ENCODE results near the gene UBE3C.

The UBE3C gene

DNA sequence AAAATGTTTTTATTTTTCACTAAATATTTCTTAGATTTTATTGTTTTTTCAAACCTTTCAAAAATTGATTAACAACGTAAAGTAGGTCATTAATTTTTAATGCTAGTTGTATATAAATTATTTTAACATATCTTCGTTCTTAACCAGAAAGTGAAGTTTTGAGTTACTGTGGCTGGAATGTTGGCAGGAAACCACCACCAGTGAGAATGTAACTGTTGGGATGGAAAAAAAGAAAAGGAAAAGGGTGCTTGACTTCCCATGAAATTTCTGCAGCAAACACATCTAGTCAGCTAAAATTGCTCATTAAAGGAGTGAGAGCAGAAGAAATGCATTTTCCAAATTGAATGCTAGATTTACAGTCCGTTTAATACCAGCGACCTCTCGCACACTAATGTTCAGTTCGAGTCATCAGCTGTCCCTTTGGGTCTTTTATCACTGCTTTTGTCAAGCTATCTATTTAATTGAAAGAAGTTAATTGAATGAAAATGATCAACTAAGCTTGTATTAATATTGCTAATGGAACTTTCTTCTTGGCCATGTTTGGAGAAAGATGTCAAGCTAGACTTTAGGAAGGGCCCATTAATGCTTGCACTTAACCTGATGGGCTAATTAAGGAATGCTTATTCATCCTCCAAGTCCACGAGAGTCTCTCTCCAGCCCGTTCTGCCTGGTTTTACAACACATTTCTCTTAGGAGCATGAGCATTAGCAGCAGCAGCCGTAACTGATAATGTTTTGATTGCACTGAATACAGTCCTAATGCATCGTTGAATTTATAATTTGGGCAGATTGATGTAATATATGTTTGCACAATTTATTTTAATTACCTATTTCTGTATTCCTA is 70.1 kb downstream of the UBE3C start:
- TF ChIP-seq, protein P1, sequence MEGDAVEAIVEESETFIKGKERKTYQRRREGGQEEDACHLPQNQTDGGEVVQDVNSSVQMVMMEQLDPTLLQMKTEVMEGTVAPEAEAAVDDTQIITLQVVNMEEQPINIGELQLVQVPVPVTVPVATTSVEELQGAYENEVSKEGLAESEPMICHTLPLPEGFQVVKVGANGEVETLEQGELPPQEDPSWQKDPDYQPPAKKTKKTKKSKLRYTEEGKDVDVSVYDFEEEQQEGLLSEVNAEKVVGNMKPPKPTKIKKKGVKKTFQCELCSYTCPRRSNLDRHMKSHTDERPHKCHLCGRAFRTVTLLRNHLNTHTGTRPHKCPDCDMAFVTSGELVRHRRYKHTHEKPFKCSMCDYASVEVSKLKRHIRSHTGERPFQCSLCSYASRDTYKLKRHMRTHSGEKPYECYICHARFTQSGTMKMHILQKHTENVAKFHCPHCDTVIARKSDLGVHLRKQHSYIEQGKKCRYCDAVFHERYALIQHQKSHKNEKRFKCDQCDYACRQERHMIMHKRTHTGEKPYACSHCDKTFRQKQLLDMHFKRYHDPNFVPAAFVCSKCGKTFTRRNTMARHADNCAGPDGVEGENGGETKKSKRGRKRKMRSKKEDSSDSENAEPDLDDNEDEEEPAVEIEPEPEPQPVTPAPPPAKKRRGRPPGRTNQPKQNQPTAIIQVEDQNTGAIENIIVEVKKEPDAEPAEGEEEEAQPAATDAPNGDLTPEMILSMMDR (IDR thresholded peaks at IDR 0.05; ENCODE audit: borderline replicate concordance, insufficient read depth, low read depth, low read length): no peak
- H3K4me3 ChIP-seq (ENCODE audit: low read depth, low read length): no peak overlapping the region

DNA sequence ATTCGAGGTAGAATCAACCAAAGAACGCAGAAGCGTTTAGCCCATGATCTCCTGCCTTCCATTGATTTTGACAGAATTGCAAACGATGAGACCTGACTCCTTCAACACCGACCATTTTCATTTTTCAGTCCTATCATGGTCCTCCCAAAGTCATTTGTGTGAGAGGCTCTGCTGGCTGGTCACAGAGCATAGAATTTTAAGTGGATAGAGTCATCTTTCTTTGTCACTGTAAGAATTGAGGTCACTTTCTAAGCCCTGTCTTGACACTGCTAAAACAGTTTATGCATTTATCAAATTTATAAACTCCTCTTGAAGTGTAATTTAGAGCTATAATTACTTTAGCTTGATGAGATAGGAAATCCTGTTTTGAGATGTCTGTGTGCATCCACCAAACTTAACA is 72.0 kb downstream of the UBE3C start:
- TF ChIP-seq, protein P1 (IDR thresholded peaks at IDR 0.05; ENCODE audit: borderline replicate concordance, insufficient read depth, low read depth, low read length): no peak
- H3K4me3 ChIP-seq (ENCODE audit: low read depth, low read length): no peak overlapping the region

DNA sequence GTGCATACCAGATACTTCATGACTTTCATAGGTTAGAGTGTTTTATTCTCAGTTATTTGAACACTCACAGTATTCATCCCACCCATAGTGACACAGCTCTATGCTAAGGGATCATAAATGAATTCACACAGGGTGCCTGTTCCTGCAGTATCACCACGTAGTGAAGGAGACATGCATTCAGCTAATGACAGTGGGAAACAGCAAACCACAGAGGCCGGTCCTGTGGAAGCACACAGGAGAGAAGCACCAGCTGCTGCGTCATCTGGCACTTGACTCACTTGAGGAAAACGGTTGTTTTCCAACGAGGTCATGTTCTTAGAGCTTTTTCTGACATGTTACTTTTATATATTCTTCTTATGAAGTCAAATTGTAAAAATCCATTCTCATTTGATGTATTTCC is 73.0 kb downstream of the UBE3C start:
- H3K4me3 ChIP-seq (ENCODE audit: low read depth, low read length): no peak overlapping the region
- TF ChIP-seq, protein P1 (IDR thresholded peaks at IDR 0.05; ENCODE audit: borderline replicate concordance, insufficient read depth, low read depth, low read length): no peak

DNA sequence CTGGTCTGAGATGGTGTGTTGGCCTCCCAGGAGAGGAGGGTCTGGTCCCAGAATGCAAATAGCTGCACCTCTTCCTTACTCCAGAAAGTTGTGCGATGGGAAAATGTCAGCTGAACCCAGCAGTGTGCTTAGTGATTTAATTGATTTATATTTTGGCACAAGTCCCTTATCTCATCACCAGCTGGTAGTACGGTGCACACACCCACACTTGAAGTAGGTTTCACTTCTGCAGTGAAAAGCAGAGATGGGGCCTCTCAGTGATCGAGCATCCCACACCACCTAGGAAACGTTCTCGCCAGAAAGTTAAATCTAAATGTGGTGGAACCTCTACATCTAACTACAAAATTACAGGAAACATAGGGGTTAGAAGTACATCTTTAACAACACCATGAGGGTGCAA is 80.4 kb downstream of the UBE3C start:
- H3K4me3 ChIP-seq (ENCODE audit: low read depth, low read length): no peak overlapping the region
- TF ChIP-seq, protein P1 (IDR thresholded peaks at IDR 0.05; ENCODE audit: borderline replicate concordance, insufficient read depth, low read depth, low read length): no peak

DNA sequence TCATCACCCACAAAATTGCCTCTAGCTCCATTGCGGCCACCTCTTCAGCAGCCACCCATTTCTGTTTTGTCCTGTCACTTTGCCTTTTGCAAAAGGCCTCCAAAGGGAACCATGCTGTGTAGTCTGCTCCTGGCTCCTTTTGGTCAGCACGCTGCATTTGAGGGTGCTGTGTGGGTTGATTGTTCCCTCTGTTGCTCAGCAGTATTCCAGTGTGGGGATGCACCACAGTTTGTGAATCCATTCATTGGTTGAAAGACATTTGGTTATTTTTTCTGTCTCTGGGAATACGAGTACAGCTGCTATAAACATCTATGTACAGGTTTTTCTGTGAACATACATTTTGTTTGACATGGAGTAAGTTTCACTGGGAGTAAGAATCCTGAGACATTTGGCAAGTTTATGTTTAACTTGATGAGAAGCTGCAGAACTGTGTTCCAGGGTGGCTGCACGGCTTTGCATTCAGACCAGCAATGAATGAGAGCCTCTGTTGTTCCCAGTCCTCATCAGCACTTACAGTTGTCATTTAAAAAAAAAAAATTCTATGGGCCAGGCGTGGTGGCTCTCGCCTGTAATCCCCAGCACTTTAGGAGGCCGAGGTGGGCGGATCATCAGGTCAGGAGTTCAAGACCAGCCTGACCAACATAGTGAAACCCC is 82.3 kb downstream of the UBE3C start:
- H3K4me3 ChIP-seq (ENCODE audit: low read depth, low read length): no peak overlapping the region
- TF ChIP-seq, protein P1 (IDR thresholded peaks at IDR 0.05; ENCODE audit: borderline replicate concordance, insufficient read depth, low read depth, low read length): no peak

DNA sequence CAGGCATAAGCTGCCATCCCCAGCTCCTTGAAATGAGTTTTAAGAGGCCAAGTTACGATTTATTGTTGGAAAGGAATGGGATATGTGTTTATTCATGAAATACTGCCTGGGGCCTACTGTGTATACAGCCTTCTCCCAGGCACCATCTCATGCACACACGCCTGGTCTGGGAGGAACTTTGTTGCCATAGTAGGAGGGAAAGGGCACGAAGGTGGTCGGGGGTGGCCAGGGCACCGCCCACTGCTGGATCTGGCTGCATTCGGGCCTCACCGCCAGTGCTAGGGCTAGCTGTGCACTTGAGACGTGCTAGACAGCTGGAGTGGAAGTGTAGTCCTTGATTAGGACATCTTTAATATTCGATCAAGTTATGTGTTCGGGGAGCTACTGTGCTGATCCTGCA is 84.0 kb downstream of the UBE3C start:
- TF ChIP-seq, protein P1 (IDR thresholded peaks at IDR 0.05; ENCODE audit: borderline replicate concordance, insufficient read depth, low read depth, low read length): no peak
- no peak overlapping the region for H3K4me3 ChIP-seq (ENCODE audit: low read depth, low read length)

DNA sequence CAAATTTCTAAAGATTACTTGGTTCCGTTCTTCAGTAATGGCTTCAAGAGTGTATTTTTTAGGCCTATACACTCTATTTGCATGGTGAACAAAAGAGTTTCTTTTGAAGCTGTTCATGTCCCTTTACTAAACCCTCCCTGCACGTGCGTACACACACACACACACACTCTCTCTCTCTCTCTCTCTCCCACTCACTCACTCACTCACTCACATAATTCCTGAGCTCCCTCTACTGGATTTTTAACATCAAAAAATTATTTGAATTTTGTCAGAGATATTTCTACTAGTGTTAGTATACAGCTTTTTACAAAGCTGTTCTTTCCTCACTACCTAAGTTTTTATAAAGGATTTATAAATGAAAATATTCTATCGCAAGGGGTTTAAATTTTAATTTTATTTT is 85.9 kb downstream of the UBE3C start:
- no peak overlapping the region for H3K4me3 ChIP-seq (ENCODE audit: low read depth, low read length)
- TF ChIP-seq, protein P1 (IDR thresholded peaks at IDR 0.05; ENCODE audit: borderline replicate concordance, insufficient read depth, low read depth, low read length): no peak

Measured in GM12875 (cell line).